Nephron progenitor cell (in vitro differentiated cells): ENCODE measurements around the gene MYO1D.
"Not testable (repeated sequence)": the region's sequence is repeated elsewhere in the genome, so short reads cannot be mapped to it uniquely, and the experiment has no call there.

Experiments used
- DNase-seq: peaks from one replicate; pipeline ENCODE4 v3.0.0; 2021
- H3K27ac Mint-ChIP-seq: 2 replicates; pipeline ENCODE4 v1.8.0; 2021; ENCODE audit warnings: mild to moderate bottlenecking, moderate library complexity, mixed read lengths
- H3K27me3 Mint-ChIP-seq: 2 replicates; pipeline ENCODE4 v1.8.0; 2021; ENCODE audit warnings: mild to moderate bottlenecking, low read depth, mixed read lengths; ENCODE audit not compliant: poor library complexity
- H3K36me3 Mint-ChIP-seq: 2 replicates; pipeline ENCODE4 v1.8.0; 2021; ENCODE audit warnings: low read depth, mixed read lengths
- H3K4me1 Mint-ChIP-seq: 2 replicates; pipeline ENCODE4 v1.8.0; 2021; ENCODE audit warnings: mixed read lengths
- H3K4me3 Mint-ChIP-seq: 2 replicates; pipeline ENCODE4 v1.8.0; 2021; ENCODE audit warnings: mild to moderate bottlenecking, moderate library complexity, mixed read lengths
- H3K9me3 Mint-ChIP-seq: 2 replicates; pipeline ENCODE4 v1.8.0; 2021; ENCODE audit warnings: mild to moderate bottlenecking, moderate library complexity, mixed read lengths
- TF ChIP-seq, protein P1 (sequence below): fragments of 200-600 bp; sonication (generic); IDR thresholded peaks from 2 replicates; pipeline ENCODE4 v1.5.0; 2021; ENCODE audit warnings: antibody characterized with exemption

The MYO1D gene

DNA sequence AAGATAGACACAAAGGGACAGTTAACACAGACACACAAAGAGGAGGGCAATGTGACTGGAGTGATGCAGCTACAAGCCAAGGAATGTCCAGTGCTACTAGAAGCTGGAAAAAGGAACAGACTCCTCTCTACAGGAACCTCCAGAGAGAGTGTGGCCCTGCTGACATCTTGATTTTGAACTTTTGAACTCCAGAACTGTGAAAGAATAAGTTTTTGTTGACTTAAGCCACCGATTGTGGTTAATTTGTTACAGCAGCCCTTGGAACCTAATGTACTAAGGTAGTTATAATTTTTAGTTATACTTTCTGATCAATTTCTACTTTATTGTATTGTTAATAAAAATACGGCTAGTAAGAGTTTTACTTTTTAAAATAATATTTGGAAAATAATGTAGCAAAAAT is 129.1 kb downstream of the MYO1D start:
- H3K27me3 Mint-ChIP-seq = no peaks in the 10 kb centered on the region
- TF ChIP-seq, protein P1, sequence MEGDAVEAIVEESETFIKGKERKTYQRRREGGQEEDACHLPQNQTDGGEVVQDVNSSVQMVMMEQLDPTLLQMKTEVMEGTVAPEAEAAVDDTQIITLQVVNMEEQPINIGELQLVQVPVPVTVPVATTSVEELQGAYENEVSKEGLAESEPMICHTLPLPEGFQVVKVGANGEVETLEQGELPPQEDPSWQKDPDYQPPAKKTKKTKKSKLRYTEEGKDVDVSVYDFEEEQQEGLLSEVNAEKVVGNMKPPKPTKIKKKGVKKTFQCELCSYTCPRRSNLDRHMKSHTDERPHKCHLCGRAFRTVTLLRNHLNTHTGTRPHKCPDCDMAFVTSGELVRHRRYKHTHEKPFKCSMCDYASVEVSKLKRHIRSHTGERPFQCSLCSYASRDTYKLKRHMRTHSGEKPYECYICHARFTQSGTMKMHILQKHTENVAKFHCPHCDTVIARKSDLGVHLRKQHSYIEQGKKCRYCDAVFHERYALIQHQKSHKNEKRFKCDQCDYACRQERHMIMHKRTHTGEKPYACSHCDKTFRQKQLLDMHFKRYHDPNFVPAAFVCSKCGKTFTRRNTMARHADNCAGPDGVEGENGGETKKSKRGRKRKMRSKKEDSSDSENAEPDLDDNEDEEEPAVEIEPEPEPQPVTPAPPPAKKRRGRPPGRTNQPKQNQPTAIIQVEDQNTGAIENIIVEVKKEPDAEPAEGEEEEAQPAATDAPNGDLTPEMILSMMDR = no peak
- H3K9me3 Mint-ChIP-seq = no peaks in the 10 kb centered on the region
- H3K4me1 Mint-ChIP-seq = no peaks in the 10 kb centered on the region
- H3K36me3 Mint-ChIP-seq = peaks cover 5% of the 10 kb centered on the region
- H3K4me3 Mint-ChIP-seq = no peak overlapping the region
- no peak for DNase-seq
- H3K27ac Mint-ChIP-seq = no peak overlapping the region

DNA sequence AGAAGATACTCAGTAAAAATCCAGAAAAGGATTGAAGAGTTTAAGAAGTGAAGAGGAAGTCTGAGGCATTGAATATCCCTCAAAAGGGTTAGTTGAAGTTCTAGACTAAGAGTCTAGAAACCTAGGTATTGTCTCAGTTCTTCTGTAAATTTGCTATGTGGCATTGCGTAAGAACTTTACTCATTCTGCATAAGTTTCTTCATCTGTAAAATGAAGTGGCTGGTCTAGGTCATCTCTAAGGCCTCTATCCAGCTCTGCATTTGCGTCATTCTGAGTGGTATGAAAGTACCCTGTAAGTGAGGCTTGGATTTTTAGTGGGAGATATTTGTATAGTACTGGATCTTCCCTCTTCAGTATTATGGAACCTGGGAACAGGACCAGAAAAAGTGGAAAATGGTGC is 130.2 kb downstream of the MYO1D start:
- Mint-ChIP-seq H3K4me3 (no peak overlapping the region), H3K27ac (no peak overlapping the region), H3K27me3 (no peaks in the 10 kb centered on the region), H3K4me1 (no peaks in the 10 kb centered on the region), H3K36me3 (no peaks in the 10 kb centered on the region), H3K9me3 (no peaks in the 10 kb centered on the region)
- no peak for DNase-seq
- TF ChIP-seq, protein P1 = no peak

DNA sequence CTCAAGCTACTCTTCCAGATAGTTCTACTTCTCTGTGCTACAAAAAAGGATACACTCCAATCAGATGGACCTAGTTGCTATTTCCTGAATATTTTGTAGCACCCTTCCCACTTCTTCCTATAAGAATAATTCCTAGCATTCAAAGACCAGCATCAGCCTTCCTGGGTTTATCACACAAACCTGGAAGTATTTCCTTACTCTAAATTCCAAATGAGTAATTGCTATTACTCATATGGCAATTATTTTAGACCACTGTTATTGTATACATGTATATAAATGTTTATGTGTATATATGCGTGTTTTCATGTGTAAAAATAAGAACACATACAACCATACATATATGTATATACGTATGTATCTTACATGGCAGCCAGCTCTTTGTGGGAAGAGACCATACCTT is 130.6 kb downstream of the MYO1D start:
- no peaks in the 10 kb centered on the region for H3K4me1 Mint-ChIP-seq
- H3K4me3 Mint-ChIP-seq = no peak overlapping the region
- no peaks in the 10 kb centered on the region for H3K27me3 Mint-ChIP-seq
- TF ChIP-seq, protein P1 = no peak
- no peaks in the 10 kb centered on the region for H3K9me3 Mint-ChIP-seq
- no peak for DNase-seq
- no peaks in the 10 kb centered on the region for H3K36me3 Mint-ChIP-seq
- no peak overlapping the region for H3K27ac Mint-ChIP-seq

DNA sequence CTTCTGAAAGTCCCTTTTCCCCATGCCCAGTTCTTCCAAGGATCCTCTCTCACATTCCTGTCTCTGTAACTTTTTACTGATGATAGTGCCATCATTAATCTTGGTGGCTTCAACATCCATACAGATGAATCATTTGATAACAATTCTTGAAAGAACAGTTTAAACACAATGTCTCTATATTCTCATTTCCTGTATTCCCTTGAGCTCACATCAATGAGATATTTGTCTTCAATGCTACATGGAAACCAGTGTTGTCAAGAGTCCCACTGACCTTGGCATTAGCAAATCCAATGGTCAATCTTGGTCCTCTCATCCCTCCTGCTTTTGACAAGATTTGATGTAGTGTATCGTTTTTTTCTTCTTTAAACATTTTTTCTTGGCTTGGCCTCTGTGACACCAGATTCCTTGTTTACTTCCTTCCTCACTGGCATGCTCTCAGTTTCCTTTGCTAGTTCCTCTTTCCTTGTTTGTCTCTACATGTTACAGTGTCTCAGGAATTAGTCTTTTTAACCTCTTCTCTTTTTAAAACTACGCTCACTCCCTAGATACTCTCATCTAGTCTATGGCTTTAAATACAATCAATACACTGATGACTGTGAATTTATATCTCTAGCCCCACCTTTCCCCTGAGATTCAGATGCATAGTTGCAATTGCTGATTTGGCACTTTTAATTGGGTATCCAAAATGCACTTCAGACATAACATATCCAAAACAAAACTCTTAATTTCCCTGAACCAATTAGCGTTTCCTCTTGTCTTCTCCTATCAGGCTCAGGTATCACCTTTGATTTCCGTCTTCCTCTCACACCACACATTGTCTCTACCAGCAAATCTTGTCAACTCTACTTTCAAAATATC is 134.0 kb downstream of the MYO1D start:
- Mint-ChIP-seq H3K36me3 (no peaks in the 10 kb centered on the region), H3K27ac (peak overlapping the region; percentile 1), H3K27me3 (no peaks in the 10 kb centered on the region), H3K4me3 (no peak overlapping the region), H3K4me1 (no peaks in the 10 kb centered on the region), H3K9me3 (no peaks in the 10 kb centered on the region)
- no peak for DNase-seq
- TF ChIP-seq, protein P1 = no peak

DNA sequence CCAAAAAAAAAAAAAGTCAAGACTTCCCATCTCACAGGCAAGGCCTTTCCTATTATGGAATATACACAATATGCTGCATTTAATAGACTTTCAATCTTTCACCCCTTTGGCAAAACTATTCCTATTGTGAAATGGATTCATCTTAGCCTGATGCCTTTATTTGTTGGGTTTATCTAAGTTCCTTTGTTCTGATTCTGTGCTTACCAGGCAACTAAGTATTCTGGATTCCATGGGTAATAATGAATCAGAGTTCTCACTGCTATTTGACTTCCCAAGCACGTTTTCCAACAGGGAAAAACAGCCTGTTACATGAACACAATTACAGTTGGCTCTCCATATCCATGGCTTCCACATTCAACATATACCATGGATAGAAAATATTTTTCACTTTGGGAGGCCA is 135.5 kb downstream of the MYO1D start:
- no peaks in the 10 kb centered on the region for H3K9me3 Mint-ChIP-seq
- no peak overlapping the region for H3K27ac Mint-ChIP-seq
- DNase-seq = no peak
- H3K4me1 Mint-ChIP-seq = no peaks in the 10 kb centered on the region
- H3K36me3 Mint-ChIP-seq = no peaks in the 10 kb centered on the region
- no peak overlapping the region for H3K4me3 Mint-ChIP-seq
- no peaks in the 10 kb centered on the region for H3K27me3 Mint-ChIP-seq
- TF ChIP-seq, protein P1 = no peak

DNA sequence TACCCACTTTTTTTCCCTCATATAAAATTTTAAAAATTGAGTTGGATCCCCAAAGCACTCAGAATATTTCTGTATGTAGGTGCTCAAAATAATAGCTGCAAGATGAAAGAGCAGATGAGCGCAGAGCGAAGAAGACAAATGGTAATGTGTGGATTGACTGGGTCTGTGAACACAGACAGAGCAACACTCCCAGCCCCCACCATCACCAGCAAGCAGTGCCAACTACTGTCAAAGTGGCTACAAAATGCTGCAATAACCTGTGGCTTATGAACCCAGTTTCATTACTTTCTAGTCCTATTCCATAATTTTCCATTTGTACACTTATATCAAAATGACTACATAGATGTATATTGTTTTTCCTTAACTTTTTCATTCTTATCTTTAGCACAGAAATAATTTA is 137.2 kb downstream of the MYO1D start:
- DNase-seq = no peak
- Mint-ChIP-seq H3K4me3 (no peak overlapping the region), H3K9me3 (no peaks in the 10 kb centered on the region), H3K27me3 (no peaks in the 10 kb centered on the region), H3K36me3 (no peaks in the 10 kb centered on the region), H3K4me1 (no peaks in the 10 kb centered on the region), H3K27ac (no peak overlapping the region)
- TF ChIP-seq, protein P1 = no peak

DNA sequence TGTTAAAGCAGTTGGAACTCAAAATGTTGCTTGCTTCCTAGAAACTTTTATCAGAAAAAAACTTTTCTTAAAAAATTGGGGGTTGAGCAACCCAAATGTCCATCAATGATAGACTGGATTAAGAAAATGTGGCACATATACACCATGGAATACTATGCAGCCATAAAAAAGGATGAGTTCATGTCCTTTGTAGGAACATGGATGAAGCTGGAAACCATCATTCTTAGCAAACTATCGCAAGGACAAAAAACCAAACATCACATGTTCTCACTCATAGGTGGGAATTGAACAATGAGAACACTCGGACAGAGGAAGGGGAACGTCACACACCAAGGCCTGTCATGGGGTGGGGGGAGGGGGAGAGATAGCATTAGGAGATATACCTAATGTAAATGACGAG is 137.8 kb downstream of the MYO1D start:
- H3K27me3 Mint-ChIP-seq, DNase-seq: not testable (repeated sequence)

More for the DNA sequence above, 137.8 kb downstream of the MYO1D start:
- not testable (repeated sequence) for H3K27ac Mint-ChIP-seq, H3K4me1 Mint-ChIP-seq, H3K36me3 Mint-ChIP-seq, H3K4me3 Mint-ChIP-seq, H3K9me3 Mint-ChIP-seq
